ENCODE results near the gene MRPL9. TPM values are rescaled to one million over a fixed set of nuclear protein-coding genes. Genes with fewer than 3 reads are reported as not detected.

MRPL9 gene
- 10 to 100 TPM; 39.1 TPM for total RNA-seq
- long read RNA-seq, transcript MRPL9-202 (7 exons, 1,296 nt) = major isoform, 16 of 18 reads
- long read RNA-seq, partial matches to known transcripts = 0 of 18 reads
- long read RNA-seq, other reads (novel, unspliced or antisense) = 2 of 18 reads

GRCh38 chr1:151762941-151763921 is at the start of gene MRPL9:
Gene MRPL9, minus strand, starts transcription at chr1:151763496. Its CDS starts 17 bp downstream, at chr1:151763479.
- intact Hi-C loops (cut with DNase I) = no loop called here
- DNase-seq = peak; percentile 87
- peak; percentile 99 to 100 for ATAC-seq

- ATAC-seq = no peak
- DNase-seq = no peak
- intact Hi-C loops (cut with DNase I) = no loop called here
Observed at GRCh38 chr1:151811181-151811580, 47.9 kb upstream of the MRPL9 start.

GRCh38 chr1:151809985-151810556 is 46.8 kb upstream of the MRPL9 start:
- intact Hi-C loops (cut with DNase I) = no loop called here
- DNase-seq = no peak
- no peak for ATAC-seq

DNA sequence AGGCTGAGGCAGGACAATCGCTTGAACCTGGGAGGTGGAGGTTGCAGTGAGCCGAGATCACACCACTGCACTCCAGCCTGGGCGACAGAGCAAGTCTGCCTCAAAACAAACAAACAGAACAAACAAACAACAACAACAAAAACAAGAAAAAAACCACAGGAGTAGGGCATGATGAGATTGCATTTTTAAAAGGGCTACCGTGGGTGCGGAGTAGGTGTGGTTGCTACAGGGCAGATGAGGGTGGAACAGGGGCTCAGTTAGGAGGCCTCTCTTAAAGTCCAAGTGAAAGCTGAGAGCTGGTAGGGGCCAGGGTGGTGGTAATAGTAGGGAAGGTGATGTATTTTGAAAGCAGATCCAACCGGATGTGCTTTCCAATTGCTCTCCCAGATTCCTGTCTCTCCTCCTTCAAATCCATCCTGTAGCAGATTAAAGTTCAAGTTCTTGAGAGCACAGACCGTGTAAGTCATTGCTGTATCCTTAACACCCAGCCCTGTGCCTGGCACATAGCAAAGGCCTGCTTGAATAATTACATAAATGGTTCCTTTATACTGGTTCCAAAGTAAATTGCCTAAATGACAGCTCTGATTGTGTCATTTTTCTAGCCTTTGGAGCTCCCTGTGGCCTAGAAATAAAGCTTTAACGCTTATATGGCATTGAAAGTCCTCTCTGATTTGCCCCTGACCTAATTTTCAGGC is 46.1 kb upstream of the MRPL9 start:
- intact Hi-C loops (cut with DNase I) = no loop called here
- no peak for DNase-seq
- ATAC-seq = peak in 1 of 2 donors; percentile 69

DNA sequence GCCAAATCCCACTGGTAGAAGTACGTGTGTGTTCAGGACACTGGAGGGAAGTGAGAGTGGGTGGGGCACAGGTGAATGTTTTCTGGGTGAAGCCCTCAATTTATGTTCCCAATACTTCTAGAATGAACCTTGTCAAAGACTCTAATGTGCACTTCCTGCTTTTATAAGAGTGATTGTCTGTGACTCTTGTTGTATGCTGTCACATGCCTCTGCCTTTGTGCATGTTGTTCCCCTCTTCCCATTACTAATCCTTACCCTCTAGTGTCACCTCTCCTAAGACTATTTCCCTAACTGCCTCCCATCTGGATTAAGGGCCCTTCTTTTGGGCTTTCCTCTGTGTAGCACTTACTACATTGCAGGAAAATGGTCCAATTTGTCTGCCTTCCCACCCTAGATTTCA is 44.5 kb upstream of the MRPL9 start:
- intact Hi-C loops (cut with DNase I) = no loop called here
- DNase-seq = no peak
- ATAC-seq = no peak

DNA sequence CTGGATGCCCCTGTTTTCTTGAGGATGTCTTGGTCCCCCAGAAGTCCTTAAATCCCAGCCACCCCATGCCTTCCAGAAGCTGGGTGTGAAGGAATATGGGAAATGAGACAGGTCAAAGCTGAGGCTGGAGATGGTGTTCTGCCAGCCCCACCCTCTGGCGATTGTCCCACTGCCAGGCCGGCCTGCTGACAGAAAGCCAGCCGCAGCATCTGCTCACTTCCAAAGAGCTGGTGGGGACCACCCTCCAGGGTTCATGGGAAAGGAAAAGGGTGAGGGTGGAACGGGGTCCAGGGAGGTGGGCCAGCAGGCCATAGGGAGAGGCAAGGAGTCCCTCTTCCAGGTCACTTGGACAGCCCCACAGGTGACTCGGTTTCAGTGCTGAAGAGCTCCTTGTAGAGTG is 43.8 kb upstream of the MRPL9 start:
- ATAC-seq = no peak
- no peak for DNase-seq
- intact Hi-C loops (cut with DNase I) = no loop called here

DNA sequence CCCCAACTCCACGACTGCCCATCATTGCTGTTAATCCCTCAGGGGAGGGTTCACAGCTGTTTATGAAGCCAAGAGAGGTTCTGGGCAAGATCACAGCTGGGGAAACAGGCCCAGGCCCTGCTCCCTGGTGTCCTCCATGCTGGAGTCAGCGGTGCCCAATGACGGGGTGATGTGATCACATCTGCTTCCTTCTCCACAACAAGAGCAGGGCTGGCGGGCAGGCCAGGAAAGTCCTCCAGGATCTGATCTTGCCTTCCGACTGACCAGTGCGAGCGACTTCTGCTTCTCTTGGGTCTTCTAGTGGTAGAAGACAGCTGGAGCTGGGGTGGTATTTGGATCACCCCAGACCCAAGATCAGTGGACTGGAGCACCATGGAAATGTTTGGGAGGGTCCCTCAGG is 42.9 kb upstream of the MRPL9 start:
- intact Hi-C loops (cut with DNase I) = no loop called here
- ATAC-seq (no peak), DNase-seq (no peak)

DNA sequence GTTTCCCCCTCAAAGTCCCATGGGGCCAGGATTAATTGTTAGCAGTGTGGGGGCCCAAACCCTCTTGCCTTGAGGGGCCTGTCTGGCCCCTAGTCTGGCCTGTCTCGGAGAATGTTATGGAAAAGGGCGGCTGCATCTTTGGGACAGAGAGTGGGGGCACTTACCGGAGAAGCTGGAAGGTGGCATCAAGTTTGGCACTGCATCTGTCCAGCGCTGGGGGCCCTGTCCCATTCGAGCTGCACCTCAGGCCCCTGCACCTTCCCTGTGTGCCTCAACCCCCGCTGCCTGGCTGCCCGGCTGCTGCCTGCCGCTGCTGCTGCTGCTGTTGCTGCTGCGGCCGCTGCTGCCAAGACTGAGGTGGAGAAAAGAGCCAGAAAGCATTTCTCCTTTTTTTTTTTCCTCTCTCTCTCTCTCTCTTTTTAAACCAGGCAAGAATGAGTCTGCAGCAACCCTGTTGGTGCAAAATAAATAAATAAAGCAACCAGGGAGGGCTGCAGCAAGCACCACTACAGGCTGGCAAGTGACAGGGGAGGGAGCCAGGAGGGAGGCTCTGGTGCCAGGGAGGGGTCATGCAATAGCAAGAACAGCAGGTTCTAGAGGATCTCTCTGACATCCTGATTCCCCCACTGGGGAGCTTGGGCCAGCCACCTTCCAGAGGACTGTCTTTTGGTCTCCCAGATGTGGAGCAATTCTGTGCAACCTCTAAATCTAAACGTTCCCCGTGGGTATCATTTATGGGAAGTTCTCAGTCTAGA is 41.9 kb upstream of the MRPL9 start, which contains the start of gene LINGO4:
Gene LINGO4, minus strand, starts transcription at position 354 of the 755 bp plus-strand sequence. CDS start 2,715 bp downstream, outside the sequence.
- DNase-seq (no peak), ATAC-seq (no peak)
- intact Hi-C loops (cut with DNase I) = no loop called here

GRCh38 chr1:151803915-151804314 is 40.6 kb upstream of the MRPL9 start:
- ATAC-seq (no peak), DNase-seq (no peak)
- intact Hi-C loops (cut with DNase I) = no loop called here

DNA sequence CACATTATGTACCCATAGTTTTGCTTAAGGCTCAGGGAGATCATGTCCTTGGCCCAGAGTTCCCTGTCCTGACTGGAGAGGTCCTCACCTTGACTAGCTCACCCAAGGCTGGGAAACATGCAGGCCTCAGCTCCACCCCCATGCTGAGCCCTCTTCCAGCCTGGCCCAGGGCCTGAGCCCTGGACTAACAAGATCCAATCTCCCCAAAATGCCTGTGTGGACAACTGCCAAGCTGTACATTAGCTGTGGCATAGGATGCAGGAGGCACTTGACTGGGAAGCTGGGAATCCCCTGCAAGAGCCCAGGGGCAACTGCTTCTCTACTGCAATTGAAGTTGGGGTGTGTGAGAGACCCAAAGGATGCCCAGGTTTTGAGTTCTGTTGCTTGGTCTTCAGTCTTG is 39.9 kb upstream of the MRPL9 start:
- DNase-seq = no peak
- intact Hi-C loops (cut with DNase I) = no loop called here
- no peak for ATAC-seq

DNA sequence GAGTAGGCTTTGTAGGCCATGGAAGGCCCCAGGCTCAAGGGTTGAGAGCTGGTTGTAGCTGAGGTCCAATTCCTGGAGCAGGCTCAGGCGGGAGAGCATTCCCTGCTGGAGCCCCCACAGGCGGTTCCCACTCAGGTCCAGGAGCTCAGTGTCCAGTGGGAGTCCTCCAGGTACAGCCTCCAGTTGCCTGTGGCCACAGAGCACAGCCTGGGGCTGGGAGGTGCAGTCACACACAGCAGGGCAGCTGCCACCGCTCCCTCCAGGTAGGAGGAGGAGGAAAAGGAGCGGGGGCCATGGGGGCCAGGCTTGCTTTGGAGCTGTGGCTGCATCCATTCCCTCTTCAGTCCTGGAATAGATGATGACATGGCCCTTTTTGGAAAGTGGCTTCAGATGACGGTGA is 39.1 kb upstream of the MRPL9 start:
- no peak for ATAC-seq
- DNase-seq = no peak
- intact Hi-C loops (cut with DNase I) = no loop called here

GRCh38 chr1:151801846-151802245 is 38.5 kb upstream of the MRPL9 start:
- intact Hi-C loops (cut with DNase I) = no loop called here
- no peak for DNase-seq
- ATAC-seq = peak in 1 of 2 donors; percentile 17

DNA sequence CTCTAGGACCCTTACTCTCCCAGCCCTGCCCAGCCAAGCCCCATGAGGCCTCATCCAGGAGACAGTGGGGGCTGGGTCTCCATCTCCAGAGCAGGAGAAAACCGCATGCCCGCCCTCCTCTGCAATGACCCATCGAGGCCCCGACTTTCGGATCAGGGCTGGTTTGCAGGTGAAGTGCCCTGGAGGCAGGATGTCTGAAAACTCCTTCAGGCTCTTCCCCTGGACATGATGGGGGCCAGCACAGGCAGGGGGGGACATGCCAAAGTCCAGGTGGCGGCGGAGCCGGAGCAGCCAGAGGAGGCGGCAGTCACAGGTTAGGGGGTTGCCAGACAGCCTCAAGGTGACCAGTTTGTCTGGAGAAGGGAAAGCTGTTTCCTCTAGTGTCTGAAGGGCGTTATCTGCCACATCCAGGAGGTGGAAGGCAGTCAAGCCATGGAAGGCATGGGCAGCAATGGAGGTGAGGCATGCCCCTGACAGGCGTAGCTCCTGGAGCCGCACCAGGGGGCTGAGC is 38.1 kb upstream of the MRPL9 start:
- intact Hi-C loops (cut with DNase I) = no loop called here
- DNase-seq = no peak
- no peak for ATAC-seq

- intact Hi-C loops (cut with DNase I) = no loop called here
- no peak for DNase-seq
- no peak for ATAC-seq
Observed at GRCh38 chr1:151800830-151801229, 37.5 kb upstream of the MRPL9 start.

DNA sequence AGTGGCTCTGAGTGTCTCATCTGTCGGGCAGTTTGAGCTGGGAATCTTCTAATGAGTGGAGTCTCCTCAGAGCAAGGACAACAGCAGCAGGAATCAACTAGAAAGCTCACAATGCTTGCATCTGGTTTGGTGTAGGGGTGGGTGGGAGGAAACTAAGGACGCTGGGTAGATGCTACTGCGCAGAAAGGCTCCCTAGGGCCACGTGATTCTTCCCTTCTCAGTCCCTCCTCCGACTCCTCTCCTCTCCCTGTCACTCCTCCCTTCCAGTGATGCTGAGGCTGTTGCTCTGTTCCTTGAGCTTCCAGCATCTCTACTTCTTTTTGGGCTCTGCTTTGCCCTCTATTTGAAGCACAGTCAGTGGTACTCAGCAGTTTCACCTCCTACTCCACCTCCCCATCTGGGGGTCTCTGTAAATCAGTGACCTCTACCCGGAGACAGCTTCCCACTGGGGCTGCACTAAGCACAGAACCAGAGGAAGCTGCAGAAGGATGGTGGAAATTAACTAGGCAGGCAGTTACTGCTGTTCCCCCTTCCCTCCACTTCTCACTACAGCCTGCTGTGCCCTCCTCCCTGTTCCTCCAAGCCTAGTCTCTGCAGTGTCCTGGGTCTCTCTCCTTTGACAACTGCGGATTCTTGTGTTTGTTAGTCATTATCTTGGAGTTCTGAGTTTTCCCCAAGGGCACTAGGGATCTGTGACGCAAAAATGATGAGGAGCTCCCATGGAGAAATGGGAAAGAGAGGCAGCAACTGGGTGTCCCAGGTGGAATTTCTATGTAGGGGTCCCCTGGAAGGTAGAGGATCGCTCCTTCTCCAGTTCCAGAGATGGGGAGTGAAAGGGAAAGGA is 36.1 kb upstream of the MRPL9 start:
- no peak for ATAC-seq
- DNase-seq = no peak
- intact Hi-C loops (cut with DNase I) = no loop called here

GRCh38 chr1:151798571-151798970 is 35.3 kb upstream of the MRPL9 start:
- DNase-seq (no peak), ATAC-seq (no peak)
- intact Hi-C loops (cut with DNase I) = no loop called here

GRCh38 chr1:151790940-151791651 is 27.8 kb upstream of the MRPL9 start:
- no peak for DNase-seq
- intact Hi-C loops (cut with DNase I) = no loop called here
- ATAC-seq = peak in 1 of 2 donors; percentile 42

Measured in left cardiac atrium (tissue), 4 donors.